ENCODE data around the gene ASPDH. TPM values are rescaled to one million over a fixed set of nuclear protein-coding genes. Genes with fewer than 3 reads are reported as not detected.

Gene ASPDH
- not detected for total RNA-seq

- in situ Hi-C loops (cut with MboI; ENCODE audit: low pct_ligation_motif_present in 1 of 4, low pct_unique_long_range_greater_than_20kb in 1 of 4, low sequenced_read_pairs in 3 of 4) (no loop called here), intact Hi-C loops (cut with DNase I; ENCODE audit: low total_unique reads) (no loop called here)
- no peak for DNase-seq
- Histone ChIP-seq H3K4me1 (peaks cover 7 to 14% (median 9%) of the 10 kb centered on the region in 4 donors), H3K27me3 (peaks cover 30% of the 10 kb centered on the region), H3K36me3 (no peaks in the 10 kb centered on the region), H3K4me3 (no peak within 1 kb of the TSS), H3K9me3 (no peaks in the 10 kb centered on the region), H3K27ac (no peak within 1 kb of the TSS)
- TF ChIP-seq POLR2A (IDR thresholded peaks at IDR 0.05) (no peak), POLR2AphosphoS5 (IDR thresholded peaks at IDR 0.05) (no peak), EP300 (IDR thresholded peaks at IDR 0.05; ENCODE audit: low read depth) (no peak)
- TF ChIP-seq, protein P1, sequence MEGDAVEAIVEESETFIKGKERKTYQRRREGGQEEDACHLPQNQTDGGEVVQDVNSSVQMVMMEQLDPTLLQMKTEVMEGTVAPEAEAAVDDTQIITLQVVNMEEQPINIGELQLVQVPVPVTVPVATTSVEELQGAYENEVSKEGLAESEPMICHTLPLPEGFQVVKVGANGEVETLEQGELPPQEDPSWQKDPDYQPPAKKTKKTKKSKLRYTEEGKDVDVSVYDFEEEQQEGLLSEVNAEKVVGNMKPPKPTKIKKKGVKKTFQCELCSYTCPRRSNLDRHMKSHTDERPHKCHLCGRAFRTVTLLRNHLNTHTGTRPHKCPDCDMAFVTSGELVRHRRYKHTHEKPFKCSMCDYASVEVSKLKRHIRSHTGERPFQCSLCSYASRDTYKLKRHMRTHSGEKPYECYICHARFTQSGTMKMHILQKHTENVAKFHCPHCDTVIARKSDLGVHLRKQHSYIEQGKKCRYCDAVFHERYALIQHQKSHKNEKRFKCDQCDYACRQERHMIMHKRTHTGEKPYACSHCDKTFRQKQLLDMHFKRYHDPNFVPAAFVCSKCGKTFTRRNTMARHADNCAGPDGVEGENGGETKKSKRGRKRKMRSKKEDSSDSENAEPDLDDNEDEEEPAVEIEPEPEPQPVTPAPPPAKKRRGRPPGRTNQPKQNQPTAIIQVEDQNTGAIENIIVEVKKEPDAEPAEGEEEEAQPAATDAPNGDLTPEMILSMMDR (IDR thresholded peaks at IDR 0.05), result no peak
- WGBS, 2 donors (ENCODE audit: low coverage in 1 of 2), result 29% methylated on average over 22 of the region's 22 CpGs; no CpG with 5 or more reads in 1 of the 2 donors
Measured at GRCh38 chr19:50513746-50514345, at the start of gene ASPDH. Gene ASPDH, minus strand, starts transcription at chr19:50513913. Its CDS starts 90 bp downstream, at chr19:50513823.

- 83% methylated on average over 9 of the region's 9 CpGs; no CpG with 5 or more reads in 1 of the 2 donors for WGBS, 2 donors (ENCODE audit: low coverage in 1 of 2)
- H3K36me3 ChIP-seq, result no peaks in the 10 kb centered on the region
- H3K9me3 ChIP-seq, result no peaks in the 10 kb centered on the region
- TF ChIP-seq POLR2AphosphoS5 (IDR thresholded peaks at IDR 0.05) (no peak), POLR2A (IDR thresholded peaks at IDR 0.05) (no peak), EP300 (IDR thresholded peaks at IDR 0.05; ENCODE audit: low read depth) (no peak)
- TF ChIP-seq, protein P1 (IDR thresholded peaks at IDR 0.05), result no peak
- no peak overlapping the region for H3K4me3 ChIP-seq
- H3K27me3 ChIP-seq, result peaks cover 77% of the 10 kb centered on the region
- in situ Hi-C loops (cut with MboI; ENCODE audit: low pct_ligation_motif_present in 1 of 4, low pct_unique_long_range_greater_than_20kb in 1 of 4, low sequenced_read_pairs in 3 of 4), result no loop called here
- H3K4me1 ChIP-seq, result peaks cover 0 to 12% (median 0%) of the 10 kb centered on the region in 4 donors
- H3K27ac ChIP-seq, result no peak overlapping the region
- no peak for DNase-seq
- intact Hi-C loops (cut with DNase I; ENCODE audit: low total_unique reads), result no loop called here
Measured at GRCh38 chr19:50562996-50563395, 49.3 kb upstream of the ASPDH start.

- in situ Hi-C loops (cut with MboI; ENCODE audit: low pct_ligation_motif_present in 1 of 4, low pct_unique_long_range_greater_than_20kb in 1 of 4, low sequenced_read_pairs in 3 of 4), result no loop called here
- H3K36me3 ChIP-seq, result no peaks in the 10 kb centered on the region
- H3K27me3 ChIP-seq, result peaks cover 76% of the 10 kb centered on the region
Measured at GRCh38 chr19:50562329-50562728, 48.6 kb upstream of the ASPDH start.

DNA sequence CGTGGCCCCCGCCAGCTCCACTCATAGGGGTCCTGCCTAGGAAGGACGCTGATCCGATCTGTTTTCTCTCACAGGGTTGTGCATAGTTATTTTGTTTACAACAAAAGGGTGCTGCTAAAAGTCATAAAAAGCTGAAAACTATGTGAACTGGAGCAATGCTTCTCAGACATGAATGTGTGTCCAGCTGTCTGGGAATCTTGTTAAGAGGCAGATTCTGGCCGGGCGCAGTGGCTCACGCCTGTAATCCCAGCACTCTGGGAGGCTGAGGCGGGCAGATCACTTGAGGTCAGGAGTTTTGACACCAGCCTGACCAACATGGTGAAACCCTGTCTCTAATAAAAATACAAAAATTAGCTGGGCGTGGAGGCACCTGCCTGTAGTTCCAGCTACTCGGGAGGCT is 45.9 kb upstream of the ASPDH start:
- Histone ChIP-seq H3K36me3 (no peaks in the 10 kb centered on the region), H3K27ac (no peak overlapping the region), H3K27me3 (peaks cover 76% of the 10 kb centered on the region), H3K9me3 (no peaks in the 10 kb centered on the region), H3K4me1 (peaks cover 6 to 15% (median 11%) of the 10 kb centered on the region in 4 donors), H3K4me3 (no peak overlapping the region)
- no peak for TF ChIP-seq POLR2A (IDR thresholded peaks at IDR 0.05)
- no peak for TF ChIP-seq POLR2AphosphoS5 (IDR thresholded peaks at IDR 0.05)
- TF ChIP-seq, protein P1 (IDR thresholded peaks at IDR 0.05), result no peak
- TF ChIP-seq EP300 (IDR thresholded peaks at IDR 0.05; ENCODE audit: low read depth), result no peak
- no peak for DNase-seq
- WGBS, 2 donors (ENCODE audit: low coverage in 1 of 2), result 22 to 30% methylated on average over 7 to 10 of the region's 10 CpGs
- in situ Hi-C loops (cut with MboI; ENCODE audit: low pct_ligation_motif_present in 1 of 4, low pct_unique_long_range_greater_than_20kb in 1 of 4, low sequenced_read_pairs in 3 of 4), result no loop called here
- intact Hi-C loops (cut with DNase I; ENCODE audit: low total_unique reads), result no loop called here

More at GRCh38 chr19:50562329-50562728, 48.6 kb upstream of the ASPDH start:
- Histone ChIP-seq H3K4me3 (no peak overlapping the region), H3K27ac (no peak overlapping the region), H3K9me3 (no peaks in the 10 kb centered on the region), H3K4me1 (peaks cover 0 to 9% (median 0%) of the 10 kb centered on the region in 4 donors)
- intact Hi-C loops (cut with DNase I; ENCODE audit: low total_unique reads), result no loop called here
- DNase-seq, result no peak
- TF ChIP-seq, protein P1 (IDR thresholded peaks at IDR 0.05), result no peak
- no peak for TF ChIP-seq POLR2AphosphoS5 (IDR thresholded peaks at IDR 0.05)
- no peak for TF ChIP-seq POLR2A (IDR thresholded peaks at IDR 0.05)
- no peak for TF ChIP-seq EP300 (IDR thresholded peaks at IDR 0.05; ENCODE audit: low read depth)
- WGBS, 2 donors (ENCODE audit: low coverage in 1 of 2), result 45% methylated on average over 4 of the region's 4 CpGs; no CpG with 5 or more reads in 1 of the 2 donors

Measured in transverse colon (tissue), 4 donors.